NCI-H2171 (cell line): ENCODE measurements around the gene RDH5.
A peak's percentile ranks its signal among the peaks of the same experiment; 100 is the strongest.

Source experiments
- DNase-seq: peaks from one replicate; lab custom pipeline; 2025; lab: John Stamatoyannopoulos, UW

The RDH5 gene, protein sequence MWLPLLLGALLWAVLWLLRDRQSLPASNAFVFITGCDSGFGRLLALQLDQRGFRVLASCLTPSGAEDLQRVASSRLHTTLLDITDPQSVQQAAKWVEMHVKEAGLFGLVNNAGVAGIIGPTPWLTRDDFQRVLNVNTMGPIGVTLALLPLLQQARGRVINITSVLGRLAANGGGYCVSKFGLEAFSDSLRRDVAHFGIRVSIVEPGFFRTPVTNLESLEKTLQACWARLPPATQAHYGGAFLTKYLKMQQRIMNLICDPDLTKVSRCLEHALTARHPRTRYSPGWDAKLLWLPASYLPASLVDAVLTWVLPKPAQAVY

DNA sequence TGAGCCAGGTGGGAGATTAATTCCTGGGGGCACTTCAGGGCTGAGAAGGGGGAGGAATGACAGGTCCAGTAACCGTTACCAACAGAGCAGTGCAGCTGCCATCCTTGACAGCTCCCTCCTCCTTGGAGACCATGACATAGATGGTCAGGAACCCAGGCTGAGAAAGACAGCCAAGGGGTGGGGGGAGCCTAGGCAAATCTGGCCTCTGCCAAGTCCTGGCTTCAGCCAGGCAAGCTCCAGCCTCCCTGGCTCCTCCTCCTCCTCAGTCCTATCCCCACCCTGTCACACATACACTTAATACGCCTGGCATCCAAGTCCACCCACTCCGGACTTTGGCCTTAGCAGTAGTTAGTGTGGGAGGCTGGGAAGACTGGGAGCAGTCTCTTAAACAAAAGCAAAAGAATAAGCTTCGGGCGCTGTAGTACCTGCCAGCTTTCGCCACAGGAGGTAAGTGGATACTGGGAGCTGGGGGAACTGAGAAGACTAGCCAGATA, at the start of gene RDH5:
Gene RDH5, plus strand, starts transcription at position 323 of the 494 bp plus-strand sequence. CDS start 792 bp downstream, outside the sequence.
- no peak for DNase-seq

DNA sequence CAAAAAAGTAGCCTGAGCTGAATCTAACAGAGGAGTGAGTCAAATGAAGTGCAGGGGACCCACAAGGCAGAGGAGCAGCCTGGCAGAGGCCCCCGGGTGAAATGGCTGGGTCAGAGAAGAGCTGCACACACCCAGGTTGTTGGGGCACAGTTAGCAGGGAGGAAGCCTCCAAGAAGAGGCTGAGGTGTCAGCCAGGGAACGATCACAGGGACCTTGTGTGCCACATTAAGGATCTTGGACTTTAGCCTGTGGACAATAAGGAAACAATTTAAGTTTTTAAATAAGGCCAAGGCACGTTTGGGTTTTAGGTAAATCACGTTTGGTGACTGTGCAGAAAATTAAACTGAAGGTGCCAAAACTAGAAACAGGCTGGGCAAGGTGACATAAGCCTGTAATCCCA, 48.4 kb upstream of the RDH5 start:
- DNase-seq = no peak

DNA sequence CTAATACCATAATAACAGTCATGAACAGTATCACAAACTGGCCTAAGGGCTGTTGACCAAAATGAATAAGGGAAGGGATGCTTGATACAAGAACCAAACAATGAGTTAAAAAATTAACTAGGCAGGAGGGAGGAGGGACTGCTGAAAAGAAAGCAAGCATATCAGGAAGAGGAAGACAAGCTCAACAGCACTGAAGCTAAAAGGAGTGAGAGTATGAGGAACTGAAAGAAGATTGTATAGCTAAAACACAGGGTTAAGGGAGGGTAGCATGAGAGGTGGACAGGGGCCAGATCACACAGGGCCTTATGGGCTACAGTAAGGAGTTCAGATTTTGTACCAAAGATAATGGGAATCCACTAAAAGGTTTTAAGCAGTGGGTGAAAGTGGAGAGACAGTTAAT, 46.6 kb upstream of the RDH5 start:
- DNase-seq = no peak

DNA sequence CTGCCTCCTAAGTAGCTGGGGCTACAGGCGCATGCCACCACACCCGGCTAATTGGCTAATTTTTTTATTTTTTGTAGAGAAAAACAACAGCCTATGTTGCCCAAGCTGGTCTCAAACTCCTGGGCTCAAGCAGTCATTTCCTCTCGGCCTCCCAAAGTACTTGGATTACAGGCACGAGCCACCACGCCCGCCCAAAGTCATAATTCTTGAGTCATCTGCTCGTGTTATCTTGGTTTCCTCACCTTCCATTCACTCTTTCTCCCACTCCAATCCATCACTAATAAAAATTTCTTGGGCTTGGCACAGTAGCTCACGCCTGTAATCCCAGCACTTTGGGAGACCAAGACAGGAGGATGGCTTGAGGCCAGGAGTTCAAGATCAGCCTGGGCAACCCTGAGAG, 44.5 kb upstream of the RDH5 start:
- no peak for DNase-seq

DNA sequence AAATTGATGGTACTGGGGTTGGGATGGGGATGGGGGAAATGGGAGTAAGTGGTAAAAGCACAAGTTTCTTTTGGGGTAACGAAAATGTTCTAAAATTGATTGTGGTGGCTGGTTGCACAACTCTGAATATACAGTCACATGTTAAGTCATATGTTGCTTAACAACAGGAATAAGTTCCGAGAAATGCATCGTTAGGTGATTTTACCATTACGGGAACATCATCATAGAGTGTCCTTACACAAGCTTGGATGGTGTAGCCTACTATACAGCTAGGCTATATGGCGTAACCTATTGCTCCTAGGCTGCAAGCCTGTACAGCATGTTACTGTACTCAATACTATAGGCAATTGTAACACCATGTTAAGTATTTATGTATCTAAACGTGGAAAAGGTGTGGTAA, 43.5 kb upstream of the RDH5 start:
- DNase-seq = no peak

DNA sequence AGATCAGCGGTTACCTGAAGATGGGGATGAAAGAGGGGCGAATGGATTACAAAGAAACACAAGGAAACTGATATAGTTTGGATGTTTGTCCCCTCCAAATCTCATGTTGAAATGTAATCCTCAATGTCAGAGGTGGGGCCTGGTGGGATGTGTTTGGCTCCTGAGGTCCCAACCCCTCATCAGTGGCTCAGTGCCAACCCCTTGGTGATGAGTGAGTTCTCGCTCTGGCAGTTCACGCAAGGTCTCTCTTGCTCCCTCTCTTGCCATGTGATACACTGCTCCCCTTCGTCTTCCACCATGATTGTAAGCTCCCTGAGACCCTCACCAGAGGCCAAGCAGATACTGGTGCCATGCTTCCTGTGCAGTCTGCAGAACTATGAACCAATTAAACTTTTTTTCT, 40.5 kb upstream of the RDH5 start:
- no peak for DNase-seq

DNA sequence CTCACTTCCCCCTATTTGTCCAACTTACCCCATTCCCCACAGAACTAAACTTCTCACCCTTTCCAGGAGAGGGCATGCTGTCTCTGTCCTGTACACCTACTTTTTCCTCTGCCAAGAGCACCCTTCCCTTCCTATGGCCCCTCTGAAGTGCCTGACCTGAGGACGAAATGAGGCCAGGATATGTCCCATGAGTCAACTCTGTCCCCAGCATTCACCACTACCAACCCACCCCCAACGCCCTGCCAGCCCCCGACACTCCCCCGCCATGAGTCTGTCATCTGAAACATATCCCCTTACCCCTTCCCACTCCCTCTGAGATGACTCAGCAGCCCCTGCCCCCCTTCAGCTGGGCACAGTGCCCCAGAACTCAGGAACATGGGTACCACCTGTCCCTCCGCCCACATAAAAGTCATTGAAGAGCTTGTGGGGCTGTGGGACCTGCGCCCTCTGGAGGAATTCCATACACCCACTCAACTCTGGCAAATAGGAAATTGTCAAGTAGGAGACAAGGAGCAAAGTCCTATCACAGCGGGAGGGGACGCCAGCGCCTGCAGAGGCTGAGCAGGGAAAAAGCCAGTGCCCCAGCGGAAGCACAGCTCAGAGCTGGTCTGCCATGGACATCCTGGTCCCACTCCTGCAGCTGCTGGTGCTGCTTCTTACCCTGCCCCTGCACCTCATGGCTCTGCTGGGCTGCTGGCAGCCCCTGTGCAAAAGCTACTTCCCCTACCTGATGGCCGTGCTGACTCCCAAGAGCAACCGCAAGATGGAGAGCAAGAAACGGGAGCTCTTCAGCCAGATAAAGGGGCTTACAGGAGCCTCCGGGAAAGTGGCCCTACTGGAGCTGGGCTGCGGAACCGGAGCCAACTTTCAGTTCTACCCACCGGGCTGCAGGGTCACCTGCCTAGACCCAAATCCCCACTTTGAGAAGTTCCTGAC, 38.8 kb upstream of the RDH5 start:
- peak; percentile 14 for DNase-seq

DNA sequence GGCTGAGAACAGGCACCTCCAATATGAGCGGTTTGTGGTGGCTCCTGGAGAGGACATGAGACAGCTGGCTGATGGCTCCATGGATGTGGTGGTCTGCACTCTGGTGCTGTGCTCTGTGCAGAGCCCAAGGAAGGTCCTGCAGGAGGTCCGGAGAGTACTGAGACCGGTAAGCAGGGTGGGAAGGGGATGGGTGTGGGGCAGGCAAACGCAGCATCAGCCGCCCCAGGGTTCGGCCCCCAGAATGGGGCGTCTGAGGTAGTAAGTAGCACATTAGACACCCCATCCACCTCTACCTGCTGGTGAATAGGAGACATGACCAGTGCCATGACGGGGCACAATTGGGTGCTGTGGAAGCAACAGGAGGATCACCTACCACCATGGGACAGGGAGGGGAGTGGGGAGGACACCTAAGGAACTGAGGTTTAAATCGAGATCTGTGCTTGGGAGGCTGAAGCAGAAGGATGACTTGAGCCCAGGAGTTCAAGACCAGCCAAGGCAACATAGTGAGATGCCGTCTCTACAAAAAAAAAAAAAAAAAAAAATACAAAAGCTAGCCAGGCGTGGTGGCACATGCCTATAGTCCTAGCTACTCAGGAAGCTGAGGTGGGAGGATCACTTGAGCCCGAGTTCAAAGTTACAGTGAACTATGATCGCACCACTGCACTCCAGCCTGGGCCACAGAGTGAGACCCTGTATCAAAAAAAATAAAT, 38.0 kb upstream of the RDH5 start:
- no peak for DNase-seq

DNA sequence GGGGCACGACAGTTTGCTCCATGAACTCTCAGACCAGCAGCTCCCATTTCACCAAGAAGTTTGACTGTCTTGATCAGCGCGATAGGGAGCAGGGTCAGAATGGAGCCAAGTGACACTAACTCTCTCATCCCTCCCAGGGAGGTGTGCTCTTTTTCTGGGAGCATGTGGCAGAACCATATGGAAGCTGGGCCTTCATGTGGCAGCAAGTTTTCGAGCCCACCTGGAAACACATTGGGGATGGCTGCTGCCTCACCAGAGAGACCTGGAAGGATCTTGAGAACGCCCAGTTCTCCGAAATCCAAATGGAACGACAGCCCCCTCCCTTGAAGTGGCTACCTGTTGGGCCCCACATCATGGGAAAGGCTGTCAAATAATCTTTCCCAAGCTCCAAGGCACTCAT, 36.5 kb upstream of the RDH5 start:
- no peak for DNase-seq

DNA sequence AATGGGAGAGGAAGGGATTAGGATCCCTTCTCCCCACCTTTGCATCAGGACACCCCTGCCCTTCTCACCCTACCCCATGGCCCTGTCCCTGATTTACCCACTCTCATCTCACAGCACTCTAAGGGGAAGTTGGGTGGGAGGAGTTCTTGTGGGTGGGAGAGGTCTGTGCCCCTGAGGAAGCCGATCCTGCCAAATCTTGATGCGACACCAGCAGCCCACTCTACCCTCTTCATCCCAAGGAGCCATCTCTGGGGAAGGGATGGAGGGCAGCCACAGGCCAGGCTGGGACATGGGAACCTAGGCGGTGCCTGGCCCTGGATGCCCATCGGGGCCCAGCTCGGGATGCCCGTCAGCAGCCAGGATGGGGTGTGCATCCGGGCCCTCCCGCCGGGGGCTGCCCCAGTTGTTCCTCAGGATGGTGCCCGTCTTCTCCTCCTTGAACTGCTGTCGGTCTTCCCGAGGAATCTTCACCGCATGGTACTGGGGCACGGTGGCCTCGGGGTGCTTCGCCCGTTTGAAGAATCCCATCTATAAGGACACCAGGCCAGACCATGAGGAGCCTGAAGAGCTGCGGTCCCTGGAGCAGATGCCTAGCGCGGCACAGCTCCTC, 35.3 kb upstream of the RDH5 start:
- DNase-seq = no peak

DNA sequence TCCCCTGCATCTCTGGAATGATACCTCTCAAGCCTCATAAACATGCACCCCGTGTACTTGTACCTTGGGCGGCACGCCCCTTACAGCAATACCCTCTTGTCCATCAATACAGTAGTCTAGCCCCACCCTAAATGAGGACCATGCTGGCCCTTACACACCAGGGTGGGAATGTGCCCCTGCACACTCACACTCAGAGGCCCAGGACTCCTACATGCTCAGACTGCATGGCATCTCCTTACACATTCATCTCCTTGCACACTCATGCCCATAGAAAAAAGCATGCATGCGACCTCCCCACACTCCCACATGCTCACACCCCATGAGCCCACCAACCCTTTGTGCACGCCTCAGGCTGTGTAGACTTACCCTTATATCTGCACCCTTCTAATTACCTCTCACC, 34.5 kb upstream of the RDH5 start:
- DNase-seq = no peak

DNA sequence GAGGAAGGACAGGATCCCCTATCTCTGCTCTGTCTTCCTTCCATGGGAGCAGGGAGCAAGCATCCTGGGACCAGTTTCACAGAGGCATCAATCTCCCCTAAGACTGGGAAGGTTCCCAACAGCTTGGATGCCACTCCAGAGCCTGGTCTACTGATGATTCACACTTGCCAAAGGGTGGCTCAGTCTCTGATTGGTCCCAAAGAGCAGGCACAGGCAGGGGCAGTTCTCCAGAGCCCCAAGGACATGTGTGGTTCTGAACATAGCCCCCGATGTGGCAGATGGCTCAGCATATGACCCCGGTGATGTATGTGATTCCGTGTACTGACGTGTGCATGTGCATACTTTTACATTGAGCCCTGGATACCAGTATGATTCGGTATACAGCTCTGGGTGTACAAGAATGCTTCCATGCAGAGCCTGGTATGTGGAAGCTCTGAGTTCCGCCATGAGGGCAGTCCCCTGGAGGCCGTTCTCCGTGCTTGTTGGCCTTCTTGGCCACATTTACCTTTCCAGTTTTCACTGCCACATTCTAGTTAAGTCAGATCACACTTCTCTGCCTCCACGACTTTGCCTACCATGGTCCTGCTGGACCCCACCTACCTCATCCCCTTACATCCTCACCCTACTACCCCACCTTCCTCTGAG, 33.7 kb upstream of the RDH5 start:
- no peak for DNase-seq

DNA sequence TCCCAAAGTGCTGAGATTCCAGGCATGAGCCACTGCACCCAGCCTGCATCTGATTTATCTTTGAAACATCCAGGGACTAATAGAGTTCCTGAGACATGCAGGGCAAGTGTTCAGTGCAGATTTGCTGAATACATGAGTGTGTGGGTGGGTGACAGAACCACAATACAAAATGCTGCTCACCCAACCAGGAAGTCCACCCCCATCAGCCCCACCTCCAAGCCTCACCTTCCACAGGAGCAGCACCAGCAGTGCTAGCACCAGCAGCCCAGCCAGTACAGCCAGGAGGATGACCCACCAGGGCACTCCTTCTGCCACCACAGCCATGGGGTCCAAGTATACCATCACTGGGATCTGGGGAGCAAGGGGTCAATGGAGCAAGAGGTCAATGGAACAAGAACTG, 32.4 kb upstream of the RDH5 start:
- DNase-seq = no peak

DNA sequence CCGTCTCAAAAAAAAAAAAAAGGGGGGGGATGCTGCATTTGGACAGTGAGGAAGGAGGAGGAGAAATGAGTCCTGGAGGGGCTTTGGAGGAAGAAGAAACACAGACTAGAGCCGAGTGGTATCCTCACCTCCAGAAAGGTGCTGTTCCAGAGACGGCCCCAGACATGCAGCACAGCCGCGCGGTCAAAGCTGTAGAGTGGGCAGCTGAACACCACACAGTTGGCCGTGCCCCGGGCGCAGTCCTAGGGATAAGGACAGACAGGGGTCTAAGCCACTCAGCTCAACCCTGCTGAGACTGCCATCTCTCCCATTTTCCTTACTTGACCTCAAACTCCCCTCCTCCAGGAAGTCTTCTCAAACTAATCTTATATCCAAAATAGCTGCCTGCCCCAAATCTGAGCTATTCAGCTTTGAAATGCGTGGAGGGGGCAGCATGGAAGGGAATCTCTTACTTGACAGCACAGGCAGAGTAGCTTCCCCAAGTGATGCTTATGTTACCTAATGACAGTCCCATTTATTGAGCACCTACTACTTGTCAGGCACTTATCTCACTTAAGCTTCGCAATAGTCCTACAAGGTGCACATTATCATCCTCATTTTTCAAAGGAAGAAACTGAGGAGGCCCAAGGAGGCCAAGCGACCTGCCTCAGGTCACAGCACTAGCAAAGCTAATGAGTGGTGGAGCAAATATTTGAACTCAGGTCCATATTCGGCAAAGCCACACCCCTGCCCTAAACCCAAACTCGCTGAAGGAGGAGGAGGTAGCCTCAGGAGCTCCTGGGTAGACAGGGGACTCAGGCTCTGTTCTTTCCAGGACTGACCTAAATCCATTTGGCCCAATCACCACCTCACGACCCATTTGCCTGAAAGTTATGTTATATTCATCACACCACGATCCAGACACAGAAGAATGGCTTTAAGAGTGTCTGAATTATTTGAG, 31.2 kb upstream of the RDH5 start:
- no peak for DNase-seq

DNA sequence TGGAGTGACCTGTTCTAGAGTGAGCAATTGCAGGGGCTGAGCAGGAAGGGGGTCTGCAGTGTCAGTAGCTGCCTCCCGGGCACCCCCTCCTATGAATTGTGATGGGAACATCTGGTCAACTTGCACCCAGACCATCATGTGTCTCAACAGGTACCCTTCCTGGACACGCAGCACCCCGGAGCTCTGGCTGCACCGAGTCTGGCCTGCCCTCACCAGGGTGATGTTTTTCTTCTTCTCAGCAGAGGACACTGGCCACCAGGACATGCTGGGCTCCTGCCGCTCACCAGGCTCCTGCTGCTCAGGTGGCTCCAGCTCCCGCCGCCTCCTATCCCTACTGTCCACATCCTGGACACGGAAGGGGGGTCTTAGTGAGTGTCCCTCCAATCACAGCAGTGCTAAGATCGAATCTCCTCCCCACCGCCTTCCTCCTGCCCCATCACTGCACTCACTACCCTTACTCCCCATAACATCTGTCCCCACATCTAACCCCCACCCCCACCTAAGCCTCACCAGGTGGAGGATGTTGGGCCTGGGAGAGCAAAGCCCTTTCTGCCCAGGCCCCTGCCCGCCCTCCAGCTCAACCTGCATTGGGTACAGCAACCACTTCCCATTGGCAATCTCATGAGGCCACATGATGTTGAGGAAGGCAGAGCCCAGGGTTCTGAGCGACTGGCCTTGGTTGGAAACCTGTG, 27.4 kb upstream of the RDH5 start:
- DNase-seq = no peak

DNA sequence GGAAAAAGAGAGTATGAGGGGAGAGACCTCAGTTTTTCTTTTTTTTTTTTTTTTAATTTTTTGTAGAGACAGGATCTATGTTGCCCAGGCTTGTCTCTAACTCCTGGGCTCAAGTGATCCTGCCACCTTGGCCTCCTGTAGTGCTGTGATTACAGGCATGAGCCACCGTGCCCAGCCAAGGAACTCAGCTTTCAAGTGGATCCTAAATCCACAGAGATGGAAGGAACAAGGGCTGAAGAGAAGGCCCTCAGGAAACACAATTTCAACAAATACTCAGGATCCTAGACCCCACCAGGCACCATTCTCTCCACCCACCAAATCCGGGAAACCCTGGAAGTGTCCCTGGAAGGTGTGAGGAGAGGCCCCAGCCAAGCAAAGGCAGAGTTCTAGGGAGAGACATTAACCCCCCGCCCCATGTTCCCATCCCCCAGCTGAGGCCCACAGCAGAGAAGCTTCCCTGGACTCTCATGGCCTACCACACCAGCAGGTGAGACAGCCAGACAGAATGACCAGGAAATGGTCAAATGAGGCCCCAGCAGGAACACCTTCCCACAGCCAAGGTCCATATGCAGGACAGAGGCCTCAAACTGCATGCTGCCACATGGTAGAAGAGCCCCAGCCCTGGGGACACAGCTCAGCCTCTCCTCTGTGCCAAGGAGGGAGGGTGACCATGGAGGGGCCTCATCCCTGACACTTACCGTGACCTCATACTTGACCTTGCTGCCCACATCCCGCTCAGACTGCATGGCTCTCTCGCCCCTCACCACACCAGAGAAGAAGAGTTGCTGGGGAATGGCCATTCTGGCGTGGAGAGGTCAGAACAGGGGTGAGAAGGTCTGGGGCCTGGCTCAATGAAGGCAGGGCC, 26.6 kb upstream of the RDH5 start:
- no peak for DNase-seq

DNA sequence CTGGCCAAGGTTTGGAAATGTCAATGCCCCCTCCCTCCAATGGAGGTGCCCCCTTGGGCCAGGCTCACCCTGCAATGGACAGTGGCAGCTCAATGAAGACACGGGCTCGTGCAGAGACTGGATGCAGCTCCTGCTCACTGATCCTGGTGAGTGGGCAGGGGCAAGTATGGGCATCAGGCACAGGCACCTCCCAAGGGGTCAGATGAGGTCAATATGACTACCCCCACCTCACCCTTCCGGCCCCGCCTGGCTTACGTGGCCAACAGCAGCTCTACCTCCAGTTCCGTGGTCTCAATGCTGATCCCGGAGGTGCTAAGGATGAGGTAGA, 26.0 kb upstream of the RDH5 start:
- DNase-seq = no peak

DNA sequence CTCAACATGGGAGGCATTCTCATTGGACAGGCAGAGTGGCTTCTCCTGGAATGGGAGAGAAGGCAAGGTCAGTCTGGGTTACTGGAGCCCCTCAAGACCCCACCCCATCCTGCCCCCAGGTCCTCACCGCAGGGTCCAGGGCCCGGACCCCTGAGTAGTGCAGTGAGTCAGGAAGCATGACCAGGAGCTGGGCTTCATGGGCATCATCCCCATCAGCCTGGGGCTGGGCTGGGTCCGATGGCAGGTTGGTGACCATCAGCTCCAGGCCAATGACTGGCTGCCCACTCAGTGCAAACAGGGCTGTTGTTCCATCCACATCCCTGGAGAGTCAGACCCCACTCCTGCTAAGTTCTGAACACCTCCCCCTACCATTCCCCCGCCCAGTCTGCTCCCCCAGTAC, 25.5 kb upstream of the RDH5 start:
- DNase-seq = no peak

DNA sequence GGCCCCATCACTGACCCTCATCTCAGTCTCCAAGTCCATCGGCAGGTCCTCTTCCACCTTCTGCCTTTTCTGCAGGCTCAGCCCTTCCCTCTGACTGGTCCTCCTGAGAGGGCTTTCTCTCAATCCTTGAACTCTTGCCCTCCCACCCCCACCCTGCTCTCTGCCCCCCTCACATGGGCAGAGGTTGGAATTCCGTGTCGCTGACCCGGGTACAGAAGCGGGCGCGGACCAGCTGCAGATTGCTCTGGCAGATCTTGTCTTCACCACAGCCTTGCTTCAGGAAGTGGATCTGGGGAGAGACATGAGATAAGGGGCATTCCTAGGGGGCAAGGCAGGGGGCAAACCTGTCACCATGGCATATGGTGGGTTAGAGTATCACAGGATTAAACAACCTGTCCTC, 24.8 kb upstream of the RDH5 start:
- DNase-seq = no peak
